SIG-M5 treated with dmso at 0.1 percent for 504 hours (cell line): ENCODE measurements around the gene CDC42BPG.
A peak's percentile ranks its signal among the peaks of the same experiment; 100 is the strongest.

Experiments used
- DNase-seq: peaks from one replicate; lab custom pipeline; 2025; ENCODE audit not compliant: unreplicated experiment; lab: John Stamatoyannopoulos, UW

Gene CDC42BPG

GRCh38 chr11:64880240-64881001 lies 36.0 kb upstream of the CDC42BPG start:
- DNase-seq, result no peak

DNA sequence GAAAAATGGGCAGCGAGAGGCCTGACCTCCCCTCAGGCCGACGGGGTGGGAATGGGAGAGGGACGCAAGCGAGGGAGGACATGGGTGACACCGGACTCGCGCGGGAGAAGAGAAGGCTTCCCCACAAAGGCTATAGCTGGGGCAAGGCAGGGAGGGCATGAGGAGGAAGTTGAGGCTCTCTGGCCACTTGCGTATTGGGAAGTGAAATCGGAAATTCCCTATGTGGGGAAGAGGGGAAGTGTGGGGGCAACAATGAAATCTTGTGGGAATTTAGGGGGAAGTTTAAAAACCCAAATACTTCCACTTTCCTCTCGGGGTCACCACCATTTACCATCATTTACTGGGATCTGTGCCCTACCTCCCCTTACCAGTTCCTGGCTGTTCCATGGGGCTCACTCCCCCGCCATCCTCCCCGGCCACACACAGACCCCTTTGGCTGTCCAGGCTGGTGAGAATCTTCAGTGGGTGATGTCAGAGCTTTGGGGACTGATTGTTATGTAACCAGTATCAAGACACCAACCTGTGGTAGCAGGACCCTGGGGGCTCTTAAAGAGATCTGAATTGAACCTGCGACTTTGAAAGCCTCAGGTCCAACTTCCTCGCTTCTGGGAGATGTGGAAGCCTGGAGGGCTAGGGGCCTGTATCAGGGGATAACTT lies 34.9 kb upstream of the CDC42BPG start:
- DNase-seq, result peak; percentile 51

DNA sequence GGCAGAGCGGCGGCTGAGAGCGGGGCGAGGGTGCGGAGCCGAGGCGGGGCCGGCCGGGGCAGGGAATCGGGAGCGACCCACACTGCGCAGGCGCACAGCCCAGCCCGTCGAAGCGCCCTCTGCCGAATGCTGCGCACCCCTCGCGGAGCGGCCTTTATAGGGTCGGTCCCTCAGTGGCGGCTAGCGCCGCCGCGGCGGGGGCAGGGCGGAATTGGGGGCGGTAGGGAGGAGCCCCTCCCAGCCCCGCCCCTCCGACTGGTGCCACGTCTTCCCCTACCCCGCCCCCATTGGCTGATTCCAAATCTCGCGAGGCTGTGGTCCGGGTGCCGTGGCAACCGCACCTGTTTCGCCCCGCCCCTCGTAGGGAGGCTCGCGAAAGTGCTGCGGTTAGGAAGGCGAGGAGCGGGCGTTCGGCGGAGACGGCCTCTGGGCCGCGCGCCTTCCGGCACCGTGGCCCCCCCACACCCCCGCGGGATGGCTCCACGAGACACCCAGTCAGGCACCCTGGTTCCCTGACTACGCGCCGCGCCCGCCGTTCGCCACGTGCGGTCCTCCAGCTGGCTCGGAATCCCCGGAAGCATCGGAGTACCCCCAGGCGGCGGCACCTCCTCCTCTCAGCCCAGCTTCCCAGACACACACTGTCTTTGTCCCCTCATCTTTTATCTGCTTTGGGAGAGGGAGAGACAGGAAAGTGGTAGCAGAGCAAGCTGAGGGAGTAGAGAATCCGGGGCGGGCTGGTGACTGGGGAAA lies 34.2 kb upstream of the CDC42BPG start, which contains the start of gene EHD1:
Gene EHD1 (minus strand): TSS at position 128 of the 750 bp plus-strand sequence. CDS start 157 bp downstream, outside the sequence.
- DNase-seq, result peak; percentile 95

- peak; percentile 45 for DNase-seq
Measured at GRCh38 chr11:64878223-64878493, 33.7 kb upstream of the CDC42BPG start.

DNA sequence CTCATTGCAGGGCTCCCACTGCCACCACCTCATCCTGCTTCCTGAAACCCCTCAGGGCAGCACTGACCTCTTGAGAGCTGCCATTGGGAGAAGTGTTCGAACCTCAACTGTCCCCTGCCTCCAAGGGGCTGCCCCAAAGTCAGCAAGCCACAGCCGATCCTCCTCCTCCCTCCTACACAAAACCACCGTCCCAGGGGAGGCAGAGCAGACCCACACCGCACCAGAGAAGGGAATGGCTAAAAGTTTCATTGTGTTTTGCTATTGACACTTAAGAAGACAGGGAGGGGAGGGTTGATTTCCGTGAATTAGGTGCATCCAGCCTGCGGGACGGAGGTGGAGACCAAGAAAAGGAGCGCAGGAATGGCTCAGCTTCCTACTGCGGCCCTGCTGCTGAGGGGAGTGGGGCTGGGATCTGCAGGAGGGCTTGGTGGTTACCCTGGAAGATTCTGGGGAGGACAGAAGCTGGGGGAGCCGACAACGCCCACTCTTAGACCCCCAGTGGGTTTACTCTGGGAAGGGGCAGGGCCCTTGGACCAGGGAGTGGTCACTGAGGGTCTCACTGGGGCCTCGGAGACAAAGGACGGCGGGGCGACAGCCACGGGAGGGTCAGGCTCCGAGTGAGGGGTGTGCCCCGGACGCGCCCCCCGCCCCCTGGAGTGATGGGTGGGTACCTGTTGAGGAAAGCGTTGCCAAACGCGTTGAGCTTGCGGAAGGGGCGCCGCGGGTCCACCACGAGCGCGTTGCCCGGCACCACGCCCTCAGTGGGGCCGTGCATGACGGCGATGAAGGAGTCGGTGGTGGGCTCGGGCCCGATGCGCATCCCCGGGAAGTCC lies 33.2 kb upstream of the CDC42BPG start:
- DNase-seq, result no peak

- peak; percentile 51 for DNase-seq
Measured at GRCh38 chr11:64876835-64877341, 32.4 kb upstream of the CDC42BPG start.

DNA sequence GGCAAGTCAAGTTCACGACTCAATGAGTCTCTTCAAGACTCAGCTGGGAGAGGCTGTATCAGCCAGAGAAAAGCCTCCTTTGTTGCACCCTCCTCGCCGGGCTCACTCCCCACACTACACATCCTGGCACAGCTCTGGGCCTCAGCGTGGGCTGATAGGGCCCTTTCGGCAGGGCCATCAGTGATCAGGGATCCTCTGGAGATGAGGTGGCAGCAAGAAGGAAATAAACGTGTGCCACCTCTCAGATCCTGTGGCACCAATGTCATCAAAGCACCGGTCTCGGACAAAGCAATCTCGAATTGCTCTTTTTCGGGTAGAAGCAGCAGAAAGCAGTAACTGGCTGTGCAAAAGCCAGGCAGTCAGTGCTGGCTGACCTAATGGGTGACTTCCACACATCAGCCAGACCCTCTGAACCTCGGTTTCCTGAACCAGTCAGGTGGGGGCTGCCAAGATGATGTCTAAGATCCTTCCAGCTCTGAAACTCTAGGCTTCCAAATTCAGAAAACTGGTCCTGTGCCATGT lies 31.8 kb upstream of the CDC42BPG start:
- DNase-seq, result no peak

DNA sequence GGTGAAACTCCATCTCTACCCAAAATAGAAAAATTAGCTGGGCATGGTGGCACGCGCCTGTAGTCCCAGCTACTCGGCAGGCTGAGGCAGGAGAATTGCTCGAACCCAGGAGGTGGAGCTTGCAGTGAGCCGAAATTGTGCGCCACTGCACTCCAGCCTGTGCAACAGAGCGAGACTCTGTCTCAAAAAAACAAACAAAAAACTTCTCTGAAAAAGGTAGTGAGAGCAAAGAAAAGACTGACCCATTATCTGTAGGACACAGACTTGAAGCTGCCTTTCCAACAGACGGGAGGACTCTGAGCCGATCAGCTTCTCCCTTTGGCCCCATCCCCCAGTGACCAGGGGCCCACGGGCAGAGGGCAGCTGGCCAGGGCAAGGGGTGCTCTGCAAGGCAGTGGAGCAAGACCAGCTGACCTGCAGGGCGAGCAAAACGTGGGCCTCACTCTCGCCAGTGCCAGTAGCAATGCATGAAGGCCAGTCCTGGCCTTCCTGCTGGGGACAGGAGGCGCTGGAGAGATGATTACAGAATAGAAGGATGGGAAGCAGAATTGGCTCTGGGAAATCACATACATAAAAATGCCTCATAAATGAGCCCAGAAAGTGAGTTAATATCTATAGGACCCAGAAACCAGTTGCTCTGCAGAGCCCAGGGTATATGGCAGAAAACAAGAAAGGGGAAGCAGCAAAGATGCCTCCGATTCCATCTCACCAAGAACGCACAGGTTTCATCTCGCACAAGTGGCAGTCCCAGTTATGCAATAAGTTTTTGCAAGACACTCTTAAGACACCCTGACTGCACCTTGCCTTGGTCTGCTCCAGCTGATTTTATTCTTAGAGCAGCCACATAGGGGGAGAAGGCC lies 31.1 kb upstream of the CDC42BPG start:
- DNase-seq, result peak; percentile 97

DNA sequence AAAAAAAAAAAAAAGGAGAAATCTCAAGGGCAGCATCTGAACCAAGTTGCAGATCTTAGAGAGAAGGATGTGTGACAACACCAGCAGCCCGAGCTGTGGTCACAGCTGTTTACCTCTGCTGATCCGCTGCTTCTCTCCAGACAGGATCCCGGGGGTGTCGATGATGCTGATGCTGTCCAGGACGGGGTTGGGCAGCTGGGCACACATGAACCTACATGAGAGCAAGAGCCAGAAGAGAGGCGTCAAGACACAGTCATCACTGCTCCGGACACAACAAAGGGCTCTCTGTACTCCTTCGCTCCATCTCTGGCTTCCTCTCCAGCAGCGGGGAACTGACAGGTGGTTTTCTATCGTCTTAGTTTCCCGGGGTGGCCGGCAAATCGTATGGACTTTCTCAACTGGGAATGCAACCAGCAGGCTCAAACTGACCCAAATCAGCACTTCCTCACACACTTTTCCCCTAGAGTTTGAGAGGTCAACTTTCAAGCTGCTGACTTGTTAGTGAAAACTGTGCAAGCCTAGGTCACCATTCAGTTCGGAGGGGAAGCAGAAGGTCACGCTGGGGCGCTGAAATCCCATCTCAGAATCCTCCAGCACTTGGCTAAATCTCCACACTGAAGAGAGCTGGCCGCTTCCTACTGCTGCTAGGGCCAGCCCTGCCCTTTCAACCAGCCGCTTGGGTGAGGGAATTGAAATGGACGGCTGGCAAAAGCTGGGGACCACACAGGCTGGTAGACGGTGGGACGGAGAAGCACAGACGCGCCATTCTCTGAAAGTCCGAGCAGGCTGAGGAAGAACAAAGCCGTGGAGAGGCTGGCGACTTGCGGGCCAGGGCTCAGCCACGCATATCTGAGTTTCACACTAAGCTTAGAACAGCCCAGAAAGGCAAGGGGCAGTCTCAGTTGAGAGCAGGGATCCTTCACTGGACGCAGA lies 30.1 kb upstream of the CDC42BPG start:
- DNase-seq, result no peak

DNA sequence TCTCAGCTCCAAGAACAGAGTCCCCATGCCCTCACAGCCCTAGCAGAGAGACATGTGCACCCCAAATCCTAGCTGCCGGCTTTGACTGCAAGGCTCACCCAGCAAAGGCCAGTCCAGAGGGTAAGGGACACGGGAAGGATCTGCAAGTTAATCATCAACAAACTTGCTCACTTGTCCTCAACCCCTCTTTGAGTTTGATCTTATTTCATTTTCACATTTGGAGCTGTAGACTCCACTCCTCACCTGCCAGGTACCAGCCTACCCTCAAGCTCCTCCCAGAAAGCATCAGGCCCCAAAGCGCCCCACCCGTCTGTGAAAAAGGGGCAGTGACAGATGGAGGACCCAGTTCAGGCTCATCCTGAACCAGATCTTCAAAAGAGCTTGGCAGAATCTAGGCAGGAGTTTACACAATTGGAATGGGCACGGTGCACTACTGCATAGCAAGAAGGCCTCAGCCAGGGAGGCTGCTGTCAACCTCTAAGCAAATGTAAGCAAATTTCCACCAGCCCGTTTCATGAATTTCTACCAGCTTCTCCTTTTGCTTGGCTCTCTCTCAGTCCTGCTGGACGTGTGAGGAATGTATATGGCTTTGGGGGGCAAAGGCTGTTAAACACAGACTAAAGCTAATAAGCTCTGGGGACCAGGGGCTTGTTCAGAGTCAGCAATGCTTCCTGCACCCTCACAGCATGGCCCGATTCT lies 28.5 kb upstream of the CDC42BPG start:
- no peak for DNase-seq

- DNase-seq, result no peak
Measured at GRCh38 chr11:64871492-64871891, 27.0 kb upstream of the CDC42BPG start.

GRCh38 chr11:64870893-64871466 lies 26.5 kb upstream of the CDC42BPG start:
- no peak for DNase-seq

DNA sequence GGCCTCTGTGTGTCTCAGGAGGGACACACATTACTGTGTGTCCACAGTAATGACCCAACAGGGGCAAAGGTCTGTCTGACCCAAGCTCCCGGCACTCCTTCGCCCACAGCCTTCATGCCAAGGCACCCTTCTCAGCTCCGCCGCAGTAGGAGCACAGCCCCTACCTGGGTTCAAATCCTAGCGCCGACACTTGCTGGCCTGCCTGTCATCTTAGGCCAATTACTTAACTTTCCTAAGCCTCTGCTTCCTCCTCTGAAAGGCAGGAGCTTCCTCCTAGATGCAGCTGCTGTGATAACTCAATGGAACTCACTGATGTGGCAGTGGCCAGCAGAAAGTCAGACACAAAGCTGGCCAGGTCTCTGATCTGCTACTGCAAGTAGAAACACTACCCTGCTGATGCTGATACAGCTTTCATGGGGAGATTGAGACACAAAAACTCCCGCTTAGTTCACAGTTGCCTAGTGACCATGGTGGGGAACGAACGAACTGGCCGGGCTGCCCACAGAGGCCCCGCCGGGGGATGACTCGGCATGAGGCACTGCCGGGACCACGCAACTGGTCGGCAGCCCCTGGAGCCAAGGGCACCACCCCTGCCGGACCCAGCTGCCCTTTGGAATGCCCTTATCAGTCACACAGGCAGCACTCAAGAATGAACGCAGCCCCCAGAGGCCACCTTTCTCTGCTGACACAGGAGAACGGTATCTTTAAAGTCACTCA lies 25.9 kb upstream of the CDC42BPG start:
- no peak for DNase-seq

- no peak for DNase-seq
Measured at GRCh38 chr11:64869571-64870175, 25.2 kb upstream of the CDC42BPG start.

DNA sequence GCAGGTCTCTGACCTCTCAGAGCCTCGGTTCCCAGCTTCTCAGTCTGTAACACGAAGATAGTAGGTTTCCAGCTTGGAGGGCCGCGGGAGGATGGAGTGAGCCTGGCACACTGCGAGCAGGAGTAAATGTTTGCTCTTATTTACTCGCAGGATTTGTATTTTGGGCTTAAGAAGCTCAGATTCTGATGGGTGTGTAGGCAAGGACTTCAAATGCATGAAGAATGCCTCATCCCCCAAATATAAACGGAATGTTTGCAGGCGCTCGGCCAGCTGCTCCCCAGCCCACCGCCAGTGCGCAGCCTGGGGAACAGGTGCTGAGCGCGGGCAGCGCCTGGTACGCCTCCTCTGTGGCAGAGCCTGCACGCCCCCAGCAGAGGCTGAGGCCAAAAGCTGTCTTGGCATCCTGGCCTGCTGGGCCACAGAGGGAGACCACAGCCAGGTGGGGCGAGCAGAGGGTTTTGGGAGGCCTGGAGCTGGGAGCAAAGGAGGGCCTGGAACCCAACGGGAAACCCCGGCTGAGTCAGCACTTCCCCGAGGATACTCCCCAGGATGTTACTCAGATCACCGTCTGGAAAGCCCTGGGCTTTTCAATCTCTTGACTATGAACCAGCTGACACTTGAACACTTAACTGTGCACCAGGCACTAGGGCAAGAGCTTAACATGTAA lies 24.6 kb upstream of the CDC42BPG start:
- no peak for DNase-seq
